GM12878 (cell line): Measurements from ENCODE around the gene DNMT3L. TPM values are rescaled to one million over a fixed set of nuclear protein-coding genes. Genes with fewer than 3 reads are reported as not detected.

Source experiments
- ATAC-seq: fragments of 200-7000 bp; cut with Tn5 transposase; 3 replicates; pipeline ENCODE4 v1.9.1; 2020; ENCODE audit warnings: mild to moderate bottlenecking, moderate library complexity
- BruUV-seq: library from RNA; stranded (reverse); fragments of 400-500 nt; replicated peaks from 2 replicates; lab custom pipeline; 2021; lab: Mats Ljungman, UMichigan
- CTCF ChIA-PET: fragments of 300-600 bp; sonication (Branson Sonifier 250); formaldehyde crosslinking; extraction: SDS; loops from one replicate; lab custom pipeline; 2021; ENCODE audit warnings: inconsistent platforms; lab: Yijun Ruan, JAX
- POLR2A ChIA-PET: fragments of 350-600 bp; formaldehyde crosslinking; extraction: SDS; loops from one replicate; lab custom pipeline; 2021; ENCODE audit warnings: inconsistent platforms; lab: Charles Lee
- RAD21 ChIA-PET: fragments of 300-600 bp; sonication (Branson Sonifier 250); formaldehyde crosslinking; loops from one replicate; lab custom pipeline; 2023; ENCODE audit warnings: antibody characterized with exemption; ENCODE audit not compliant: unreplicated experiment; lab: Charles Lee
- SMC1A ChIA-PET: fragments of 300-600 bp; sonication (Branson Sonifier 250); formaldehyde crosslinking; loops from one replicate; lab custom pipeline; 2023; ENCODE audit not compliant: unreplicated experiment, uncharacterized antibody; lab: Charles Lee
- DNase-seq: peaks from one replicate; pipeline ENCODE4 v3.0.0-alpha.2; 2011; ENCODE audit warnings: low read depth, low spot score
- FAIRE-seq: peaks from 3 replicates; lab custom pipeline; 2011; peaks lifted over from hg19 to GRCh38; lab: Jason Lieb, UNC
- H2AFZ ChIP-seq: 2 replicates; pipeline ENCODE4 v1.6.0; 2011; ENCODE audit warnings: low read depth, low read length, control low read depth; ENCODE audit not compliant: control insufficient read depth
- H3K27ac ChIP-seq: 2 replicates; pipeline ENCODE4 v1.5.1; 2011; ENCODE audit warnings: control low read depth; ENCODE audit not compliant: control insufficient read depth, insufficient read depth
- H3K27me3 ChIP-seq, 2 experiments: replicated peaks in 1 of 2; 2 replicates each; pipeline versions ENCODE4 v1.6.0 to v1.6.1; 2011; ENCODE audit warnings: low read length in 1 of 2; ENCODE audit not compliant: control insufficient read depth in 2 of 2, insufficient read depth in 2 of 2
- H3K36me3 ChIP-seq, 2 experiments: 2 replicates each; pipeline ENCODE4 v1.5.1; 2011; ENCODE audit warnings: low read length in 1 of 2; ENCODE audit not compliant: control insufficient read depth in 2 of 2, insufficient read depth in 2 of 2
- H3K4me1 ChIP-seq: 2 replicates; pipeline ENCODE4 v1.6.1; 2011; ENCODE audit warnings: mild to moderate bottlenecking, low read length, moderate library complexity, mixed read lengths; ENCODE audit not compliant: control insufficient read depth, insufficient read depth
- H3K4me2 ChIP-seq: 2 replicates; pipeline ENCODE4 v1.6.0; 2011; ENCODE audit warnings: control low read depth; ENCODE audit not compliant: control insufficient read depth, insufficient read depth
- H3K4me3 ChIP-seq: fragments of 200-600 bp; sonication (generic); 2 replicates; pipeline ENCODE4 v1.5.1; 2016
- H3K79me2 ChIP-seq: 2 replicates; pipeline ENCODE4 v1.6.0; 2011; ENCODE audit warnings: low read length; ENCODE audit not compliant: control insufficient read depth, insufficient read depth
- H3K9ac ChIP-seq: 2 replicates; pipeline ENCODE4 v1.8.0; 2011; ENCODE audit warnings: low read length, control low read depth, mixed read lengths; ENCODE audit not compliant: control insufficient read depth, insufficient read depth
- H3K9me3 ChIP-seq: replicated peaks from 3 replicates; pipeline ENCODE4 v1.5.1; 2011; ENCODE audit warnings: mild to moderate bottlenecking, low read length; ENCODE audit not compliant: control insufficient read depth, insufficient read depth
- H4K20me1 ChIP-seq: 2 replicates; pipeline ENCODE4 v1.6.0; 2011; ENCODE audit not compliant: control insufficient read depth, insufficient read depth
- BRCA1 ChIP-seq: IDR thresholded peaks from 2 replicates; pipeline ENCODE4 v1.6.1; 2011; ENCODE audit warnings: low read depth, low read length, improper control_type of control experiment
- CBX3 ChIP-seq: fragments of 200-600 bp; sonication (generic); IDR thresholded peaks from 2 replicates; pipeline ENCODE4 v1.6.1; 2016; ENCODE audit warnings: low read depth, borderline replicate concordance
- CBX5 ChIP-seq: sonication (generic); IDR thresholded peaks from 2 replicates; pipeline ENCODE4 v1.6.1; 2016; ENCODE audit warnings: low read depth, moderate library complexity, mild to moderate bottlenecking, inconsistent platforms
- FOS ChIP-seq: IDR thresholded peaks from 3 replicates; pipeline ENCODE4 v1.6.1; 2011; ENCODE audit warnings: borderline replicate concordance; ENCODE audit not compliant: insufficient read length; ENCODE audit errors: extremely low read depth
- KDM1A ChIP-seq: fragments of 200-600 bp; sonication (generic); IDR thresholded peaks from 2 replicates; pipeline ENCODE4 v1.6.1; 2016; ENCODE audit warnings: borderline replicate concordance
- MEF2A ChIP-seq: IDR thresholded peaks from 2 replicates; pipeline ENCODE4 v1.6.1; 2011; ENCODE audit warnings: low read depth, mild to moderate bottlenecking, low read length, moderate library complexity; ENCODE audit not compliant: insufficient read depth
- NBN ChIP-seq: fragments of 450-650 bp; IDR thresholded peaks from 2 replicates; pipeline ENCODE4 v1.6.1; 2016
- RELA ChIP-seq: fragments of 450-650 bp; IDR thresholded peaks from 2 replicates; pipeline ENCODE4 v1.8.0; 2014; ENCODE audit warnings: borderline replicate concordance; ENCODE audit not compliant: partially characterized antibody
- SREBF1 ChIP-seq: IDR thresholded peaks from 2 replicates; pipeline ENCODE4 v1.6.1; 2012; ENCODE audit warnings: mild to moderate bottlenecking, low read length
- WGBS: methylation state at CpG from one replicate; pipeline ENCODE4 v1.1.6; 2016; ENCODE audit warnings: low lambda C conversion rate; ENCODE audit not compliant: insufficient replicate concordance, insufficient coverage; ENCODE audit errors: missing lambda C conversion rate; 5-methylcytosine and 5-hydroxymethylcytosine counted together
- in situ Hi-C: fragments of 300-500 bp; cut with MboI; formaldehyde crosslinking; loops from 9 replicates; pipeline ENCODE4 v1.14.3; 2018; ENCODE audit warnings: mixed read lengths
- intact Hi-C: fragments of 100-400 bp; cut with micrococcal nuclease; formaldehyde crosslinking; loops from one replicate; pipeline ENCODE4 v1.14.2; 2022; ENCODE audit not compliant: unreplicated experiment
- polyA plus RNA-seq, 11 experiments: library from polyadenylated mRNA; depleted of rRNA in 4 of 11; unstranded in 6 of 11; stranded (reverse) in 5 of 11; fragments of >200 nt; fragmentation: Nextera tagmentation in 4 of 11; fragmentation: Illumina TruSeq in 1 of 11; extraction: Ambion mirVana in 4 of 11; extraction: Trizol in 1 of 11; gene quantifications; 1 replicate in 1 of 11; 2 replicates in 10 of 11; pipeline versions ENCODE4 v1.2.1 to v1.2.3, GENCODE V29; 2011 to 2016; ENCODE audit warnings: inconsistent platforms in 2 of 11, missing spikeins in 2 of 11, low read depth in 1 of 11
- total RNA-seq, 4 experiments: library from RNA; depleted of rRNA in 3 of 4; stranded (reverse); fragments of >200 nt in 3 of 4; fragmentation: Illumina TruSeq in 1 of 4; extraction: Trizol in 1 of 4; gene quantifications; 2 replicates each; pipeline versions ENCODE4 v1.2.1 to v1.2.3, GENCODE V29; 2013 to 2021
- TF ChIP-seq, protein P1 (sequence below), 3 experiments: IDR thresholded peaks in 2 of 3; conservative IDR thresholded peaks in 1 of 3; 2 replicates each; pipeline ENCODE4 v1.5.1; 2011; ENCODE audit warnings: low read depth in 3 of 3, low read length in 3 of 3, mild to moderate bottlenecking in 3 of 3, control low read depth in 2 of 3, moderate library complexity in 2 of 3, inconsistent platforms in 1 of 3, mixed read lengths in 1 of 3; ENCODE audit not compliant: control insufficient read depth in 2 of 3, insufficient read depth in 1 of 3; ENCODE audit errors: extremely low read depth in 1 of 3
- TF ChIP-seq, protein P2 (sequence below): fragments of 450-650 bp; conservative IDR thresholded peaks from 2 replicates; pipeline ENCODE4 v1.6.1; 2017; ENCODE audit warnings: mild to moderate bottlenecking, moderate library complexity
- TF ChIP-seq, protein P3 (sequence below): IDR thresholded peaks from 2 replicates; pipeline ENCODE4 v1.6.1; 2012; ENCODE audit warnings: improper control_type of control experiment, low read depth, low read length; ENCODE audit not compliant: insufficient replicate concordance
- TF ChIP-seq, protein P4 (sequence below): fragments of 450-650 bp; IDR thresholded peaks from 2 replicates; pipeline ENCODE4 v1.6.1; 2018; ENCODE audit warnings: borderline replicate concordance, mild to moderate bottlenecking; ENCODE audit not compliant: partially characterized antibody

Gene DNMT3L
- total and polyA plus RNA-seq, 10 of the 15 experiments (the other 5 are each of a cell fraction or from before 2014, with no cell fraction given) = not detected

DNA sequence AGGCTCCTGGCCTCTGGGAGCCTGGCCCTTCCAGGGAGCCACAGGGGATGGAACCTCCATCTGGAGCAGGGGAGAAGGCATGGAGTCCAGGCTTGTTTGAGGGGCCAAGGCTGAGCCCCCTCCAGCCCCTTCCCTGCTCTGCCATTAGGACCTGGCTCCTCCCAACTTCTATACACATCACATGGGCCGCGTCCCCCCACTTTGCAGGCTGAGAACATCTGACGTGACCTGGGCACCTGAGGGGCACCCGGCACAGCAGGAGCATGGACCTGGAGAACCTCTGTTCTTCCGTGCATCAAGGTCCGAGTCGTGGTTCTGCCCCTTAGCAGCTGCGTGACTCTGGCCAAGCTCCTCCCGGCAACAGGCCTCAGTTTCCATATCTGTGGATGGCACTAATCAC is 20.1 kb upstream of the DNMT3L start:
- DNase-seq (no peak), FAIRE-seq (no peak), ATAC-seq (no peak)
- RAD21 ChIA-PET = no interaction called here
- intact Hi-C loops (no loop called here), in situ Hi-C loops (no loop called here)
- Histone ChIP-seq H4K20me1 (no peaks in the 10 kb centered on the region), H3K4me2 (no peak overlapping the region), H3K27ac (no peak overlapping the region), H3K9ac (no peak overlapping the region), H3K27me3 (no peaks in the 10 kb centered on the region), H3K79me2 (no peaks in the 10 kb centered on the region), H3K9me3 (no peaks in the 10 kb centered on the region), H3K36me3 (no peaks in the 10 kb centered on the region), H2AFZ (no peak overlapping the region), H3K4me3 (no peak overlapping the region), H3K4me1 (peaks cover 6% of the 10 kb centered on the region; the same call in 1 of the 2 replicates)
- POLR2A ChIA-PET = no interaction called here
- SMC1A ChIA-PET = no interaction called here
- CTCF ChIA-PET = interaction anchor here (0.7 to 1.5 kb wide), 2 partner anchors 15 to 17 kb away, joined by 3 to 4 read pairs; no protein-coding TSS in a partner anchor
- WGBS = 86% methylated on average over 9 of the region's 9 CpGs
- BruUV-seq = no TSS peak
- TF ChIP-seq NBN = no peak
- TF ChIP-seq, protein P1, sequence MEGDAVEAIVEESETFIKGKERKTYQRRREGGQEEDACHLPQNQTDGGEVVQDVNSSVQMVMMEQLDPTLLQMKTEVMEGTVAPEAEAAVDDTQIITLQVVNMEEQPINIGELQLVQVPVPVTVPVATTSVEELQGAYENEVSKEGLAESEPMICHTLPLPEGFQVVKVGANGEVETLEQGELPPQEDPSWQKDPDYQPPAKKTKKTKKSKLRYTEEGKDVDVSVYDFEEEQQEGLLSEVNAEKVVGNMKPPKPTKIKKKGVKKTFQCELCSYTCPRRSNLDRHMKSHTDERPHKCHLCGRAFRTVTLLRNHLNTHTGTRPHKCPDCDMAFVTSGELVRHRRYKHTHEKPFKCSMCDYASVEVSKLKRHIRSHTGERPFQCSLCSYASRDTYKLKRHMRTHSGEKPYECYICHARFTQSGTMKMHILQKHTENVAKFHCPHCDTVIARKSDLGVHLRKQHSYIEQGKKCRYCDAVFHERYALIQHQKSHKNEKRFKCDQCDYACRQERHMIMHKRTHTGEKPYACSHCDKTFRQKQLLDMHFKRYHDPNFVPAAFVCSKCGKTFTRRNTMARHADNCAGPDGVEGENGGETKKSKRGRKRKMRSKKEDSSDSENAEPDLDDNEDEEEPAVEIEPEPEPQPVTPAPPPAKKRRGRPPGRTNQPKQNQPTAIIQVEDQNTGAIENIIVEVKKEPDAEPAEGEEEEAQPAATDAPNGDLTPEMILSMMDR (IDR thresholded peaks at IDR 0.05 in 2 of 3, conservative IDR thresholded peaks at IDR 0.05 in 1 of 3; ENCODE audit: control insufficient read depth in 2 of 3, extremely low read depth in 1 of 3, insufficient read depth in 1 of 3, low read depth in 3 of 3, low read length in 3 of 3) = no peak
- no peak for TF ChIP-seq RELA
- TF ChIP-seq CBX3 = no peak
- no peak for TF ChIP-seq FOS
- TF ChIP-seq, protein P2, sequence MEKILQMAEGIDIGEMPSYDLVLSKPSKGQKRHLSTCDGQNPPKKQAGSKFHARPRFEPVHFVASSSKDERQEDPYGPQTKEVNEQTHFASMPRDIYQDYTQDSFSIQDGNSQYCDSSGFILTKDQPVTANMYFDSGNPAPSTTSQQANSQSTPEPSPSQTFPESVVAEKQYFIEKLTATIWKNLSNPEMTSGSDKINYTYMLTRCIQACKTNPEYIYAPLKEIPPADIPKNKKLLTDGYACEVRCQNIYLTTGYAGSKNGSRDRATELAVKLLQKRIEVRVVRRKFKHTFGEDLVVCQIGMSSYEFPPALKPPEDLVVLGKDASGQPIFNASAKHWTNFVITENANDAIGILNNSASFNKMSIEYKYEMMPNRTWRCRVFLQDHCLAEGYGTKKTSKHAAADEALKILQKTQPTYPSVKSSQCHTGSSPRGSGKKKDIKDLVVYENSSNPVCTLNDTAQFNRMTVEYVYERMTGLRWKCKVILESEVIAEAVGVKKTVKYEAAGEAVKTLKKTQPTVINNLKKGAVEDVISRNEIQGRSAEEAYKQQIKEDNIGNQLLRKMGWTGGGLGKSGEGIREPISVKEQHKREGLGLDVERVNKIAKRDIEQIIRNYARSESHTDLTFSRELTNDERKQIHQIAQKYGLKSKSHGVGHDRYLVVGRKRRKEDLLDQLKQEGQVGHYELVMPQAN = no peak
- no peak for TF ChIP-seq KDM1A
- TF ChIP-seq, protein P3, sequence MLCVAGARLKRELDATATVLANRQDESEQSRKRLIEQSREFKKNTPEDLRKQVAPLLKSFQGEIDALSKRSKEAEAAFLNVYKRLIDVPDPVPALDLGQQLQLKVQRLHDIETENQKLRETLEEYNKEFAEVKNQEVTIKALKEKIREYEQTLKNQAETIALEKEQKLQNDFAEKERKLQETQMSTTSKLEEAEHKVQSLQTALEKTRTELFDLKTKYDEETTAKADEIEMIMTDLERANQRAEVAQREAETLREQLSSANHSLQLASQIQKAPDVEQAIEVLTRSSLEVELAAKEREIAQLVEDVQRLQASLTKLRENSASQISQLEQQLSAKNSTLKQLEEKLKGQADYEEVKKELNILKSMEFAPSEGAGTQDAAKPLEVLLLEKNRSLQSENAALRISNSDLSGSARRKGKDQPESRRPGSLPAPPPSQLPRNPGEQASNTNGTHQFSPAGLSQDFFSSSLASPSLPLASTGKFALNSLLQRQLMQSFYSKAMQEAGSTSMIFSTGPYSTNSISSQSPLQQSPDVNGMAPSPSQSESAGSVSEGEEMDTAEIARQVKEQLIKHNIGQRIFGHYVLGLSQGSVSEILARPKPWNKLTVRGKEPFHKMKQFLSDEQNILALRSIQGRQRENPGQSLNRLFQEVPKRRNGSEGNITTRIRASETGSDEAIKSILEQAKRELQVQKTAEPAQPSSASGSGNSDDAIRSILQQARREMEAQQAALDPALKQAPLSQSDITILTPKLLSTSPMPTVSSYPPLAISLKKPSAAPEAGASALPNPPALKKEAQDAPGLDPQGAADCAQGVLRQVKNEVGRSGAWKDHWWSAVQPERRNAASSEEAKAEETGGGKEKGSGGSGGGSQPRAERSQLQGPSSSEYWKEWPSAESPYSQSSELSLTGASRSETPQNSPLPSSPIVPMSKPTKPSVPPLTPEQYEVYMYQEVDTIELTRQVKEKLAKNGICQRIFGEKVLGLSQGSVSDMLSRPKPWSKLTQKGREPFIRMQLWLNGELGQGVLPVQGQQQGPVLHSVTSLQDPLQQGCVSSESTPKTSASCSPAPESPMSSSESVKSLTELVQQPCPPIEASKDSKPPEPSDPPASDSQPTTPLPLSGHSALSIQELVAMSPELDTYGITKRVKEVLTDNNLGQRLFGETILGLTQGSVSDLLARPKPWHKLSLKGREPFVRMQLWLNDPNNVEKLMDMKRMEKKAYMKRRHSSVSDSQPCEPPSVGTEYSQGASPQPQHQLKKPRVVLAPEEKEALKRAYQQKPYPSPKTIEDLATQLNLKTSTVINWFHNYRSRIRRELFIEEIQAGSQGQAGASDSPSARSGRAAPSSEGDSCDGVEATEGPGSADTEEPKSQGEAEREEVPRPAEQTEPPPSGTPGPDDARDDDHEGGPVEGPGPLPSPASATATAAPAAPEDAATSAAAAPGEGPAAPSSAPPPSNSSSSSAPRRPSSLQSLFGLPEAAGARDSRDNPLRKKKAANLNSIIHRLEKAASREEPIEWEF = no peak
- TF ChIP-seq CBX5 = no peak
- no peak for TF ChIP-seq MEF2A
- no peak for TF ChIP-seq BRCA1
- TF ChIP-seq, protein P4, sequence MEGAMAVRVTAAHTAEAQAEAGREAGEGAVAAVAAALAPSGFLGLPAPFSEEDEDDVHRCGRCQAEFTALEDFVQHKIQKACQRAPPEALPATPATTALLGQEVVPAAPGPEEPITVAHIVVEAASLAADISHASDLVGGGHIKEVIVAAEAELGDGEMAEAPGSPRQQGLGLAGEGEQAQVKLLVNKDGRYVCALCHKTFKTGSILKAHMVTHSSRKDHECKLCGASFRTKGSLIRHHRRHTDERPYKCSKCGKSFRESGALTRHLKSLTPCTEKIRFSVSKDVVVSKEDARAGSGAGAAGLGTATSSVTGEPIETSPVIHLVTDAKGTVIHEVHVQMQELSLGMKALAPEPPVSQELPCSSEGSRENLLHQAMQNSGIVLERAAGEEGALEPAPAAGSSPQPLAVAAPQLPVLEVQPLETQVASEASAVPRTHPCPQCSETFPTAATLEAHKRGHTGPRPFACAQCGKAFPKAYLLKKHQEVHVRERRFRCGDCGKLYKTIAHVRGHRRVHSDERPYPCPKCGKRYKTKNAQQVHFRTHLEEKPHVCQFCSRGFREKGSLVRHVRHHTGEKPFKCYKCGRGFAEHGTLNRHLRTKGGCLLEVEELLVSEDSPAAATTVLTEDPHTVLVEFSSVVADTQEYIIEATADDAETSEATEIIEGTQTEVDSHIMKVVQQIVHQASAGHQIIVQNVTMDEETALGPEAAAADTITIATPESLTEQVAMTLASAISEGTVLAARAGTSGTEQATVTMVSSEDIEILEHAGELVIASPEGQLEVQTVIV = no peak
- TF ChIP-seq SREBF1 = no peak
